GM12878 (cell line): ENCODE data around the gene SH2D3A. TPM values are rescaled to one million over a fixed set of nuclear protein-coding genes. Genes with fewer than 3 reads are reported as not detected.

Source experiments
- ATAC-seq: fragments of 200-7000 bp; cut with Tn5 transposase; 3 replicates; pipeline ENCODE4 v1.9.1; 2020; ENCODE audit warnings: mild to moderate bottlenecking, moderate library complexity
- BruUV-seq: library from RNA; stranded (reverse); fragments of 400-500 nt; replicated peaks from 2 replicates; lab custom pipeline; 2021; lab: Mats Ljungman, UMichigan
- CTCF ChIA-PET: fragments of 300-600 bp; sonication (Branson Sonifier 250); formaldehyde crosslinking; extraction: SDS; loops from one replicate; lab custom pipeline; 2021; ENCODE audit warnings: inconsistent platforms; lab: Yijun Ruan, JAX
- POLR2A ChIA-PET: fragments of 350-600 bp; formaldehyde crosslinking; extraction: SDS; loops from one replicate; lab custom pipeline; 2021; ENCODE audit warnings: inconsistent platforms; lab: Charles Lee
- RAD21 ChIA-PET: fragments of 300-600 bp; sonication (Branson Sonifier 250); formaldehyde crosslinking; loops from one replicate; lab custom pipeline; 2023; ENCODE audit warnings: antibody characterized with exemption; ENCODE audit not compliant: unreplicated experiment; lab: Charles Lee
- SMC1A ChIA-PET: fragments of 300-600 bp; sonication (Branson Sonifier 250); formaldehyde crosslinking; loops from one replicate; lab custom pipeline; 2023; ENCODE audit not compliant: unreplicated experiment, uncharacterized antibody; lab: Charles Lee
- DNase-seq: peaks from one replicate; pipeline ENCODE4 v3.0.0-alpha.2; 2011; ENCODE audit warnings: low read depth, low spot score
- FAIRE-seq: peaks from 3 replicates; lab custom pipeline; 2011; peaks lifted over from hg19 to GRCh38; lab: Jason Lieb, UNC
- H2AFZ ChIP-seq: 2 replicates; pipeline ENCODE4 v1.6.0; 2011; ENCODE audit warnings: low read depth, low read length, control low read depth; ENCODE audit not compliant: control insufficient read depth
- H3K27ac ChIP-seq: 2 replicates; pipeline ENCODE4 v1.5.1; 2011; ENCODE audit warnings: control low read depth; ENCODE audit not compliant: control insufficient read depth, insufficient read depth
- H3K27me3 ChIP-seq, 2 experiments: replicated peaks in 1 of 2; 2 replicates each; pipeline versions ENCODE4 v1.6.0 to v1.6.1; 2011; ENCODE audit warnings: low read length in 1 of 2; ENCODE audit not compliant: control insufficient read depth in 2 of 2, insufficient read depth in 2 of 2
- H3K36me3 ChIP-seq, 2 experiments: 2 replicates each; pipeline ENCODE4 v1.5.1; 2011; ENCODE audit warnings: low read length in 1 of 2; ENCODE audit not compliant: control insufficient read depth in 2 of 2, insufficient read depth in 2 of 2
- H3K4me1 ChIP-seq: 2 replicates; pipeline ENCODE4 v1.6.1; 2011; ENCODE audit warnings: mild to moderate bottlenecking, low read length, moderate library complexity, mixed read lengths; ENCODE audit not compliant: control insufficient read depth, insufficient read depth
- H3K4me2 ChIP-seq: 2 replicates; pipeline ENCODE4 v1.6.0; 2011; ENCODE audit warnings: control low read depth; ENCODE audit not compliant: control insufficient read depth, insufficient read depth
- H3K4me3 ChIP-seq: fragments of 200-600 bp; sonication (generic); 2 replicates; pipeline ENCODE4 v1.5.1; 2016
- H3K79me2 ChIP-seq: 2 replicates; pipeline ENCODE4 v1.6.0; 2011; ENCODE audit warnings: low read length; ENCODE audit not compliant: control insufficient read depth, insufficient read depth
- H3K9ac ChIP-seq: 2 replicates; pipeline ENCODE4 v1.8.0; 2011; ENCODE audit warnings: low read length, control low read depth, mixed read lengths; ENCODE audit not compliant: control insufficient read depth, insufficient read depth
- H3K9me3 ChIP-seq: replicated peaks from 3 replicates; pipeline ENCODE4 v1.5.1; 2011; ENCODE audit warnings: mild to moderate bottlenecking, low read length; ENCODE audit not compliant: control insufficient read depth, insufficient read depth
- H4K20me1 ChIP-seq: 2 replicates; pipeline ENCODE4 v1.6.0; 2011; ENCODE audit not compliant: control insufficient read depth, insufficient read depth
- BACH1 ChIP-seq: fragments of 450-650 bp; IDR thresholded peaks from 2 replicates; pipeline ENCODE4 v1.6.1; 2017; ENCODE audit warnings: mild to moderate bottlenecking, borderline replicate concordance
- CHD1 ChIP-seq: IDR thresholded peaks from 2 replicates; pipeline ENCODE4 v1.6.1; 2012; ENCODE audit warnings: low read depth, low read length, improper control_type of control experiment
- LARP7 ChIP-seq: fragments of 450-650 bp; IDR thresholded peaks from 2 replicates; pipeline ENCODE4 v1.6.1; 2017; ENCODE audit warnings: mild to moderate bottlenecking
- MLLT1 ChIP-seq: fragments of 450-650 bp; IDR thresholded peaks from 2 replicates; pipeline ENCODE4 v1.6.1; 2016; ENCODE audit warnings: mild to moderate bottlenecking
- SUPT20H ChIP-seq: IDR thresholded peaks from 2 replicates; pipeline ENCODE4 v1.6.1; 2011; ENCODE audit warnings: low read depth, mild to moderate bottlenecking, low read length, moderate library complexity, borderline replicate concordance; ENCODE audit not compliant: control insufficient read depth
- WGBS: methylation state at CpG from one replicate; pipeline ENCODE4 v1.1.6; 2016; ENCODE audit warnings: low lambda C conversion rate; ENCODE audit not compliant: insufficient replicate concordance, insufficient coverage; ENCODE audit errors: missing lambda C conversion rate; 5-methylcytosine and 5-hydroxymethylcytosine counted together
- in situ Hi-C: fragments of 300-500 bp; cut with MboI; formaldehyde crosslinking; loops from 9 replicates; pipeline ENCODE4 v1.14.3; 2018; ENCODE audit warnings: mixed read lengths
- intact Hi-C: fragments of 100-400 bp; cut with micrococcal nuclease; formaldehyde crosslinking; loops from one replicate; pipeline ENCODE4 v1.14.2; 2022; ENCODE audit not compliant: unreplicated experiment
- polyA plus RNA-seq, 11 experiments: library from polyadenylated mRNA; depleted of rRNA in 4 of 11; unstranded in 6 of 11; stranded (reverse) in 5 of 11; fragments of >200 nt; fragmentation: Nextera tagmentation in 4 of 11; fragmentation: Illumina TruSeq in 1 of 11; extraction: Ambion mirVana in 4 of 11; extraction: Trizol in 1 of 11; gene quantifications; 1 replicate in 1 of 11; 2 replicates in 10 of 11; pipeline versions ENCODE4 v1.2.1 to v1.2.3, GENCODE V29; 2011 to 2016; ENCODE audit warnings: inconsistent platforms in 2 of 11, missing spikeins in 2 of 11, low read depth in 1 of 11
- total RNA-seq, 4 experiments: library from RNA; depleted of rRNA in 3 of 4; stranded (reverse); fragments of >200 nt in 3 of 4; fragmentation: Illumina TruSeq in 1 of 4; extraction: Trizol in 1 of 4; gene quantifications; 2 replicates each; pipeline versions ENCODE4 v1.2.1 to v1.2.3, GENCODE V29; 2013 to 2021
- TF ChIP-seq, protein P1 (sequence below): fragments of 450-650 bp; IDR thresholded peaks from 2 replicates; pipeline ENCODE4 v1.6.1; 2014; ENCODE audit warnings: mild to moderate bottlenecking
- TF ChIP-seq, protein P2 (sequence below): fragments of 450-650 bp; formaldehyde crosslinking; IDR thresholded peaks from 2 replicates; pipeline ENCODE4 v1.5.0; 2022; ENCODE audit warnings: mild to moderate bottlenecking, missing genetic modification characterization
- TF ChIP-seq, protein P3 (sequence below): fragments of 450-650 bp; formaldehyde crosslinking; IDR thresholded peaks from 2 replicates; pipeline ENCODE4 v1.4.0; 2022; ENCODE audit warnings: mild to moderate bottlenecking, moderate library complexity
- TF ChIP-seq, protein P4 (sequence below): fragments of 450-650 bp; IDR thresholded peaks from 2 replicates; pipeline ENCODE4 v1.6.1; 2017; ENCODE audit warnings: mild to moderate bottlenecking, moderate library complexity

The SH2D3A gene
- total and polyA plus RNA-seq, 10 of the 15 experiments (the other 5 are each of a cell fraction or from before 2014, with no cell fraction given), result 0.77 to 24.4 (median 9.5) TPM

GRCh38 chr19:6767081-6767356, 216 bp downstream of the SH2D3A start:
- intact Hi-C loops (loop anchor here (2.0 to 5.0 kb wide), 2 partner anchors 28 to 175 kb away; partner anchors contain the start of genes CD70 and TRIP10), in situ Hi-C loops (no loop called here)
- ATAC-seq (peak; percentile 46), FAIRE-seq (no peak), DNase-seq (no peak)
- Histone ChIP-seq H3K9ac (peak overlapping the region; percentile 55), H3K79me2 (peaks cover 10% of the 10 kb centered on the region), H3K36me3 (no peaks in the 10 kb centered on the region), H3K27ac (peak overlapping the region; percentile 71), H2AFZ (peak overlapping the region; percentile 78), H3K9me3 (no peaks in the 10 kb centered on the region), H4K20me1 (no peaks in the 10 kb centered on the region), H3K4me3 (peak overlapping the region; percentile 85), H3K27me3 (no peaks in the 10 kb centered on the region), H3K4me1 (peaks cover 23% of the 10 kb centered on the region), H3K4me2 (peak overlapping the region; percentile 96)
- CTCF ChIA-PET, result interaction anchor here (3.8 to 7.3 kb wide), 3 partner anchors 29 to 135 kb away, joined by 17 to 79 read pairs (median 38); partner anchors contain the start of gene GPR108
- no TSS peak for BruUV-seq
- POLR2A ChIA-PET, result interaction anchor here (1.1 to 3.0 kb wide), 3 partner anchors 30 to 395 kb away, joined by 5 to 19 read pairs (median 9); partner anchors contain the start of genes ALKBH7 and GPR108
- RAD21 ChIA-PET, result interaction anchor here (1.0 to 1.2 kb wide), 2 partner anchors 96 to 137 kb away, joined by 3 to 4 read pairs; no protein-coding TSS in a partner anchor
- WGBS, result 2% methylated on average over 15 of the region's 15 CpGs
- SMC1A ChIA-PET, result interaction anchor here (1.0 to 1.1 kb wide), 2 partner anchors 8 to 36 kb away, joined by 3 read pairs; no protein-coding TSS in a partner anchor
- TF ChIP-seq SUPT20H (no peak), CHD1 (no peak), BACH1 (no peak), MLLT1 (no peak), LARP7 (peak; percentile 61)
- TF ChIP-seq, protein P1, sequence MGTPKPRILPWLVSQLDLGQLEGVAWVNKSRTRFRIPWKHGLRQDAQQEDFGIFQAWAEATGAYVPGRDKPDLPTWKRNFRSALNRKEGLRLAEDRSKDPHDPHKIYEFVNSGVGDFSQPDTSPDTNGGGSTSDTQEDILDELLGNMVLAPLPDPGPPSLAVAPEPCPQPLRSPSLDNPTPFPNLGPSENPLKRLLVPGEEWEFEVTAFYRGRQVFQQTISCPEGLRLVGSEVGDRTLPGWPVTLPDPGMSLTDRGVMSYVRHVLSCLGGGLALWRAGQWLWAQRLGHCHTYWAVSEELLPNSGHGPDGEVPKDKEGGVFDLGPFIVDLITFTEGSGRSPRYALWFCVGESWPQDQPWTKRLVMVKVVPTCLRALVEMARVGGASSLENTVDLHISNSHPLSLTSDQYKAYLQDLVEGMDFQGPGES, result peak; percentile 36; the same call in 1 of the 2 replicates
- TF ChIP-seq, protein P2, sequence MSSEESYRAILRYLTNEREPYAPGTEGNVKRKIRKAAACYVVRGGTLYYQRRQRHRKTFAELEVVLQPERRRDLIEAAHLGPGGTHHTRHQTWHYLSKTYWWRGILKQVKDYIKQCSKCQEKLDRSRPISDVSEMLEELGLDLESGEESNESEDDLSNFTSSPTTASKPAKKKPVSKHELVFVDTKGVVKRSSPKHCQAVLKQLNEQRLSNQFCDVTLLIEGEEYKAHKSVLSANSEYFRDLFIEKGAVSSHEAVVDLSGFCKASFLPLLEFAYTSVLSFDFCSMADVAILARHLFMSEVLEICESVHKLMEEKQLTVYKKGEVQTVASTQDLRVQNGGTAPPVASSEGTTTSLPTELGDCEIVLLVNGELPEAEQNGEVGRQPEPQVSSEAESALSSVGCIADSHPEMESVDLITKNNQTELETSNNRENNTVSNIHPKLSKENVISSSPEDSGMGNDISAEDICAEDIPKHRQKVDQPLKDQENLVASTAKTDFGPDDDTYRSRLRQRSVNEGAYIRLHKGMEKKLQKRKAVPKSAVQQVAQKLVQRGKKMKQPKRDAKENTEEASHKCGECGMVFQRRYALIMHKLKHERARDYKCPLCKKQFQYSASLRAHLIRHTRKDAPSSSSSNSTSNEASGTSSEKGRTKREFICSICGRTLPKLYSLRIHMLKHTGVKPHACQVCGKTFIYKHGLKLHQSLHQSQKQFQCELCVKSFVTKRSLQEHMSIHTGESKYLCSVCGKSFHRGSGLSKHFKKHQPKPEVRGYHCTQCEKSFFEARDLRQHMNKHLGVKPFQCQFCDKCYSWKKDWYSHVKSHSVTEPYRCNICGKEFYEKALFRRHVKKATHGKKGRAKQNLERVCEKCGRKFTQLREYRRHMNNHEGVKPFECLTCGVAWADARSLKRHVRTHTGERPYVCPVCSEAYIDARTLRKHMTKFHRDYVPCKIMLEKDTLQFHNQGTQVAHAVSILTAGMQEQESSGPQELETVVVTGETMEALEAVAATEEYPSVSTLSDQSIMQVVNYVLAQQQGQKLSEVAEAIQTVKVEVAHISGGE (CRISPR knock-in tag), result no peak
- TF ChIP-seq, protein P3, sequence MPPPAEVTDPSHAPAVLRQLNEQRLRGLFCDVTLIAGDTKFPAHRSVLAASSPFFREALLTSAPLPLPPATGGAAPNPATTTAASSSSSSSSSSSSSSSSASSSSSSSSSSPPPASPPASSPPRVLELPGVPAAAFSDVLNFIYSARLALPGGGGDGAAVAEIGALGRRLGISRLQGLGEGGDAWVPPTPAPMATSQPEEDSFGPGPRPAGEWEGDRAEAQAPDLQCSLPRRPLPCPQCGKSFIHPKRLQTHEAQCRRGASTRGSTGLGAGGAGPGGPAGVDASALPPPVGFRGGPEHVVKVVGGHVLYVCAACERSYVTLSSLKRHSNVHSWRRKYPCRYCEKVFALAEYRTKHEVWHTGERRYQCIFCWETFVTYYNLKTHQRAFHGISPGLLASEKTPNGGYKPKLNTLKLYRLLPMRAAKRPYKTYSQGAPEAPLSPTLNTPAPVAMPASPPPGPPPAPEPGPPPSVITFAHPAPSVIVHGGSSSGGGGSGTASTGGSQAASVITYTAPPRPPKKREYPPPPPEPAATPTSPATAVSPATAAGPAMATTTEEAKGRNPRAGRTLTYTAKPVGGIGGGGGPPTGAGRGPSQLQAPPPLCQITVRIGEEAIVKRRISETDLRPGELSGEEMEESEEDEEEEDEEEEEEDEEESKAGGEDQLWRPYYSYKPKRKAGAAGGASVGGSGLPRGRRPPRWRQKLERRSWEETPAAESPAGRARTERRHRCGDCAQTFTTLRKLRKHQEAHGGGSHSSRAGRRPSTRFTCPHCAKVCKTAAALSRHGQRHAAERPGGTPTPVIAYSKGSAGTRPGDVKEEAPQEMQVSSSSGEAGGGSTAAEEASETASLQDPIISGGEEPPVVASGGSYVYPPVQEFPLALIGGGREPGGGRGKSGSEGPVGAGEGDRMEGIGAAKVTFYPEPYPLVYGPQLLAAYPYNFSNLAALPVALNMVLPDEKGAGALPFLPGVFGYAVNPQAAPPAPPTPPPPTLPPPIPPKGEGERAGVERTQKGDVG (CRISPR knock-in tag), result no peak
- TF ChIP-seq, protein P4, sequence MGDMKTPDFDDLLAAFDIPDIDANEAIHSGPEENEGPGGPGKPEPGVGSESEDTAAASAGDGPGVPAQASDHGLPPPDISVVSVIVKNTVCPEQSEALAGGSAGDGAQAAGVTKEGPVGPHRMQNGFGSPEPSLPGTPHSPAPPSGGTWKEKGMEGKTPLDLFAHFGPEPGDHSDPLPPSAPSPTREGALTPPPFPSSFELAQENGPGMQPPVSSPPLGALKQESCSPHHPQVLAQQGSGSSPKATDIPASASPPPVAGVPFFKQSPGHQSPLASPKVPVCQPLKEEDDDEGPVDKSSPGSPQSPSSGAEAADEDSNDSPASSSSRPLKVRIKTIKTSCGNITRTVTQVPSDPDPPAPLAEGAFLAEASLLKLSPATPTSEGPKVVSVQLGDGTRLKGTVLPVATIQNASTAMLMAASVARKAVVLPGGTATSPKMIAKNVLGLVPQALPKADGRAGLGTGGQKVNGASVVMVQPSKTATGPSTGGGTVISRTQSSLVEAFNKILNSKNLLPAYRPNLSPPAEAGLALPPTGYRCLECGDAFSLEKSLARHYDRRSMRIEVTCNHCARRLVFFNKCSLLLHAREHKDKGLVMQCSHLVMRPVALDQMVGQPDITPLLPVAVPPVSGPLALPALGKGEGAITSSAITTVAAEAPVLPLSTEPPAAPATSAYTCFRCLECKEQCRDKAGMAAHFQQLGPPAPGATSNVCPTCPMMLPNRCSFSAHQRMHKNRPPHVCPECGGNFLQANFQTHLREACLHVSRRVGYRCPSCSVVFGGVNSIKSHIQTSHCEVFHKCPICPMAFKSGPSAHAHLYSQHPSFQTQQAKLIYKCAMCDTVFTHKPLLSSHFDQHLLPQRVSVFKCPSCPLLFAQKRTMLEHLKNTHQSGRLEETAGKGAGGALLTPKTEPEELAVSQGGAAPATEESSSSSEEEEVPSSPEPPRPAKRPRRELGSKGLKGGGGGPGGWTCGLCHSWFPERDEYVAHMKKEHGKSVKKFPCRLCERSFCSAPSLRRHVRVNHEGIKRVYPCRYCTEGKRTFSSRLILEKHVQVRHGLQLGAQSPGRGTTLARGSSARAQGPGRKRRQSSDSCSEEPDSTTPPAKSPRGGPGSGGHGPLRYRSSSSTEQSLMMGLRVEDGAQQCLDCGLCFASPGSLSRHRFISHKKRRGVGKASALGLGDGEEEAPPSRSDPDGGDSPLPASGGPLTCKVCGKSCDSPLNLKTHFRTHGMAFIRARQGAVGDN, result no peak
